Activated T-helper 9 cell treated with anti-CD3 and anti-CD28 coated beads, Interleukin-2, amount 50 U/mL, for 16 hours (primary cell): Measurements from ENCODE around the gene DMRTA1.
A peak's percentile ranks its signal among the peaks of the same experiment; 100 is the strongest.
"Not testable (repeated sequence)": the region's sequence is repeated elsewhere in the genome, so short reads cannot be mapped to it uniquely, and the experiment has no call there.

Source experiments
- DNase-seq: peaks from one replicate; pipeline ENCODE4 v3.0.0-alpha.2; 2020; ENCODE audit warnings: low read depth

The DMRTA1 gene, protein sequence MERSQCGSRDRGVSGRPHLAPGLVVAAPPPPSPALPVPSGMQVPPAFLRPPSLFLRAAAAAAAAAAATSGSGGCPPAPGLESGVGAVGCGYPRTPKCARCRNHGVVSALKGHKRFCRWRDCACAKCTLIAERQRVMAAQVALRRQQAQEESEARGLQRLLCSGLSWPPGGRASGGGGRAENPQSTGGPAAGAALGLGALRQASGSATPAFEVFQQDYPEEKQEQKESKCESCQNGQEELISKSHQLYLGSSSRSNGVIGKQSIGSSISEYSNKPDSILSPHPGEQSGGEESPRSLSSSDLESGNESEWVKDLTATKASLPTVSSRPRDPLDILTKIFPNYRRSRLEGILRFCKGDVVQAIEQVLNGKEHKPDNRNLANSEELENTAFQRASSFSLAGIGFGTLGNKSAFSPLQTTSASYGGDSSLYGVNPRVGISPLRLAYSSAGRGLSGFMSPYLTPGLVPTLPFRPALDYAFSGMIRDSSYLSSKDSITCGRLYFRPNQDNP

DNA sequence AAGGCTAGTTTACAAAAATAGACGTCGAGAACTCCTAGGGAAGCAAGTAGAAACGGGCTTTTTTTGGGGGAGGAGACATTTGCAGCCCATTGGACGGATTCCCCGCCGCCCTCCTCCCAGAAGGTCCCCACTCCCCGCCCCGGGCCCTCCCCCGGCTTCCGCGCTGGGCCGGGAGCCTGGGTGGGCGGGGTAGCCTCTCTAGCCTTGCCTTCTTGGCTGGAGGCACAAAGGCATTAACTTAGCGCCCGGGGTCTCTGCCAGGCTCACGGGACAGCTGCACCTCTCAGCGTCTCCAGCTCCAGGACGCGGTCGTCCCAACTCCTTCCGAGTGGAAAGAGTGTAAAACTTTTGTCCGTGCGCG is at the start of gene DMRTA1:
TSS of gene DMRTA1 (plus strand) at position 236 of the 361 bp plus-strand sequence. CDS start 242 bp downstream, outside the sequence.
- no peak for DNase-seq

DNA sequence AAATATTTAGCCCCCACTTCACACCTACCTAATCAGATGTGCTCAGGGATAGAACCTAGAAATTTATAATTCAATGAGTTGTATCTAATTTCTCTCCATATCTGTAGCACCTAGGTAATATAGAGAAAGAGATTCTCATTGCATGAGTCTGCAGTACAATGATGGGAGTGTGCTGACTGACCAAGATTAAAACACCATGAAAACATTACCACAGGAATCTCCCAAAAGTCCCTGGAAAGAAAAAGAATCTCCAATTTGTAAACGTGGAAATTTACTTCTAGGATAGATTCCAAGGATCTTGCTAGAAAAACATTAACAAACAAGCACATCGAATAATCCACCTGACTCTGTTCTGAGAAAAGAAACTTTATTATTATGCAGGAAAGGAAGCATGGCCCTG is 45.0 kb upstream of the DMRTA1 start:
- DNase-seq: no peak

DNA sequence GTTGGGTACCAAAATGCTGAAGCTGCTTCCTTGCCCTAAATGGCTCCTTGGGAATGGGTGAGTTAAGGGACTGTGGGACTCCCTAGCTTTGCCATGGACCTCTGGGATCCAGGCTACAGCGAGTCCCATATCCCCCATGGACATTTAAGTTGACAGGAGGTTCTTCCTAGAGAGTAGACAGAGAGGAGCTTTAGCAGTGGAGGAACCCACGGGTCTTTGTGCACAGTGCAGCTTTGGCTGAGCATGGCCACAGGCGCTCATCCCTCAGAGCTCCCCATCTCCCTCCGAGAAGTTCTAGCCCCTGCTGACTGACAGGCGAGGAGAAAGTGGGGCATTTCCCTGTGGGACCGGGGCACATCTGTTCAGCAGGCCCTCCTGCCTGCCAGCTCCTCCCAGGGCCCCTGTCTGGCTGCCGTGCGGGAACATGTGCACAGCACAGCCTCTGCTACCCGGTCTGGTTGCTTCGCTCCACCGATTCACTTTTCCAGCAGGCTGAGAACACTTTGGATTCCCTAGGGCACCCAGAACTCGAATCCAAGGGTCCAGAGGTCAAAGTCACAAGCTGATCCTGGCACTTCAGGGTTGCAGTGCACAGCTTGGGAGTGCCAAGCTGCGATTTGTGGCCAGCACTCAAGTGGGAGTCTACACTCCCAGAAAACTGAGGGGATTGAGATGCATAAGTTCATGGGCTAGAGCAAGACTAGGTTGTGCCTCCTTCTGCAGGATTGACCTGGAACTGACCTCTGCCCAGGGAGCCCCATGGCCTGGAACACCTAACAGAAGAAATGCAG is 40.6 kb upstream of the DMRTA1 start:
- no peak for DNase-seq

DNA sequence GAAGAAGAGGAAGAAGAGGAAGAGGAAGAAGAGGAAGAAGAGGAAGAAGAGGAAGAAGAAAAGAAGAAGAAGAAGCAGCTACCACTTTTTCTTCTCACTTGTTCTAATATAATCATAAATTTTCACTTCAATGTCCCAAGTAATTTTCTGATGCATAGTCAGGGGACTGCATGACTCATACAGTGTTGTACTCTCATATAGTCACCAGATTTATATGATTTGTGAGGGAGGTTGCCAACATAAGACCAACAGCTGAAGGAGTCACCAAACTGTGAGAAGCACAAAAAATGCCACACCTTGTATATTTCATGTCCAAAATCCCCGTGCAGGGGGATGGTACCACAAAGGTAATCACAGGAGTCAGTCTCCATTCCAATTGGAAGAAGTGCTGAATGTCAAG is 32.7 kb upstream of the DMRTA1 start:
- DNase-seq: no peak

DNA sequence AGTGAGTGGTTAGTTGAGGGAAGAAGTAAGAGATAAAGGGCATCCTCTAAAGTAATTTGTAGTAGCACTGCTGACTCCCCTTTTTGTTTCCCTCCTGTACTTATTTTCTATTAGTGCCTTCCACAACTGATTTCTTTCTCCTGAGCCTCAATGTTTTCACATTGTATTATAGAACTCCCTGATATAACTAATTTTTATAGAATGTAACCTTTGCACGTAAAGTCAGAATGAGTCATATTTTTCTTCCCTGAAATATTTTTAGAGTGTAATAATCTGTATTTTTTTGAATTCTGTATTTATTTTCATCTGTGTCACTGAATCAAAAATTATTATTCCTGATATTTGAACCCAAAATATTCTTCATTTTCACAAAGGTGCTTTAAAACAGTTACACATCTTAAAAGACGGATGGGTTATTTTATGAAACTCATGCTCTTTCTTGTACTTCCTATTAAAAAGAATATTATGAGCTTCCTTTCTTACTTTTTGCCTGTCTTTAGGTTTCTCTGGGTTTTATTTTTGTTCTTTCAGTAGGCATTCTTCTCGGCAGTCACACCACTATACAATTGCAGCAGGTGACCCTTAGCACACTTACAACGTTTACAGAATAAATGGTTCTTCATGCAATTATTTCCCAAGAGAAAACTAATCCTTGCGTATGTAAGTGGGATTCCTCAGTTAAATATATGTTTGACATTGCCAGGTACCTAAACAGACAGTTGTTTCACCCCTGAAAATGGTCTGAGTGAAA is 30.5 kb upstream of the DMRTA1 start:
- DNase-seq: no peak

DNA sequence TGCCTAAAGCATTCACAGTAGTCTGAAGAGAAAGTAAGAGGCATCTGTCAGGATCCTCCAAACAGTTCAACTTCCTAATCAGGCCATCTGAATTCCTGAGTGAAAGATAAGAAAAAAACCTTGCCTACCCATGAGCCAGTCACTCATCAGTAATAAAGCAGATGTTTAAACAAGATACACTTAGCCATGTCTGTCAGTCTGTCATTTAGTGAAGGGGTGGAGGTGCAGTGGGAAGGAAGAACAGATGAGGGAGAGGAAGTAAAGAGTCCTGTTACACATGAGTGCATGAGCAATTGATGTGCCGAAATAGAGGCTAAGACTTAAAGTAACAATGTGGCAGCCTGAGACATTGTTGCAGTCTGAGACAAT is 29.9 kb upstream of the DMRTA1 start:
- DNase-seq: no peak

DNA sequence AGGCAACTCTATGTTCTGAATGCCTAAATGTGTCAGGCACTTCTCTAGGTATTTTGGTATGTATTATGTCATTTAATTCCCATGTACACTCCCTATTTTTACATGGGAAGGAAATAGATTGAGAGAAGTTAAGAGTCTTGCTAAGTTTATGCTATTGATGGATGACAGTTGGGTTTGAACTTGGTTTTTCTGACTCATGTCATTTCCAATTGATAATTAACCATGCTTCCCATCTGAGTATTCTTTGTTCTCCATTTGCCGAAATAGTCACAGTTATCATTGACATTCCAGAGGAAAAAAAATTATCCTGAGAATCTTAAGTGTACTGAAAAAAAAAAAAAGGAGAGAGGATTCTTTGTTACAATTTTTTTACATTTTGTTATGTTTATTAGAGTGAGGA is 23.1 kb upstream of the DMRTA1 start:
- no peak for DNase-seq

DNA sequence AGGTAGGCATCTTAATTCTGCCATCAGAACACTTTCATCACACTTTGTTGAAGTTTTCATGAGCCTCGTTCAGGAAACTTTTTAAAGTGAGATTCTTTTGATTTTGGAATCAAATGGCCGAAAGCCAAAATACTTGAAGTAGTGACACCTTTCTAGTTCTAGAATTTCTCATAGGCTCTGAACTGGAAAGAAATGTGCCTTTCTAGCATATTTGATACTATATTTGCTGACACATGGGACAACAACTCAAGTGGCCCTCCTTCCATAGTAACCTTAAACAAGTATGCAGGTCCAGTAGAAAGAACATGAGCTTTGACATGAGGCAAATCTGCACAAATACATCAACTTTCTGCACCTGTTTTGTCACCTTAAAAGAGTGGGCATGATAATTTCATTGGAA is 22.0 kb upstream of the DMRTA1 start:
- no peak for DNase-seq

DNA sequence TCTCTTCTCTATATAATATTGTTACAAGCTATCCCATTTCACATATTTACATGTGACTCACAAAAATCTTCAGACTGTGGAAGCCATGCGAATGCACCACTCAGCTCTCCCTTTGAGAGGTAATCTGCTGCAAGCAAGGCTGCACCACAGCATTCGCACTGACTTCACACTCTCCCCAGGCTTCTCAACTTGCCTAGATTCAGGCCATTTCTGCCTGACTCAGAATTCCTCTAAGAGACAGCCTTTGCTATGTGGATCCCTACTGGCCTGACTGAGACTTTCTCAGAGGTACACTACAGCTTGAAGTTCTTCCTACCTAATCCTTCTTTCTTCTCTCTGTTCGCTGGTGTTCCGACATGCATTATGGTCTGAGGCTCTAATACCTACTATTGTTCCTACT is 21.1 kb upstream of the DMRTA1 start:
- DNase-seq: no peak

DNA sequence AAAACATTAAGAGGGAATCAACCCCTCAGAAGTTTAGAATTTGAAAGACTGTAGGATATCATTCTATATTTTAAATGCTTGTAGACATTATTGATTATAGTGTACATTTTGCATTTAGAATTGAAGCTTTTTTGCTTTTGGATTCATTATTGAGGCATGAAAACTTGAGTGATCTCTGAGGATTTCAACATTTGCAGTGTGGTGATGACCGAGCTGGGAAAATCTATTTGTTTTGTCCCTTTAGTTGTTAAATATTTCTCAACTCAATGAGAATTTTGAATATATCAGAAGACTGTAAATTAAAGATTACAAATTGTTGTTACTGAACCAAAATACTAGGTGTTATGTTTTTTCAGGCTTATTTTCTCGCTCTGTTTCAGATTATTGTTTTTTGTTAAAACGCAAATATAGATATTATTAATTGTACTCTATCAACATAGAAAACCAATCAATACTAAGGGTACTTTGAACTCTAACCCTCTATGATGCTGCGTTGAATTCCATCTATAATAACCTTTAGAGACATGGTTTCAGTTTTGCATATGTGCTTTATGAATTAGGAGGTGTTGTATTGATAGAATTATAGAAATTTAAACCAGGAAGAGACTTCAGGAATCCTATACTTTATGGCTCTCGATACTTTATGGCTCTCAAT is 19.3 kb upstream of the DMRTA1 start:
- no peak for DNase-seq

DNA sequence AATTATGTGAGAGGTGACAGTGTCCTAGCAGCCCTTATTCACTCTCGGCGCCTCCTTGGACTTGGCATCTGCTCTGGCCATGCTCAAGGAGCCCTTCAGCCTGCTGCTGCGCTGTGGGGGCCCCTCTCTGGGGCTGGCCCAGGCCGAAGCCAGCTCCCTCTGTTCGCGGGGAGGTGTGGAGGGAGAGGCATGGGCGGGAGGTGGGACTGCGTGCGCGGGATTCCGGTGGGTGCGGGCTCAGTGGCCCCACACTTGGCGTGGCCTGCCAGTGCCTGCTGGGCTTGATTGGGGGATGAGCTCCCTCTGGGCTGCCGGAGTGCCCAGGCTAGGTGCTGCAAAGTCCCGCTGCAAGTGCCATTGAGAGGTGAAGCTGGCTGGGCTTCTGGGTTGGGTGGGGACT is 12.9 kb upstream of the DMRTA1 start:
- no peak for DNase-seq

DNA sequence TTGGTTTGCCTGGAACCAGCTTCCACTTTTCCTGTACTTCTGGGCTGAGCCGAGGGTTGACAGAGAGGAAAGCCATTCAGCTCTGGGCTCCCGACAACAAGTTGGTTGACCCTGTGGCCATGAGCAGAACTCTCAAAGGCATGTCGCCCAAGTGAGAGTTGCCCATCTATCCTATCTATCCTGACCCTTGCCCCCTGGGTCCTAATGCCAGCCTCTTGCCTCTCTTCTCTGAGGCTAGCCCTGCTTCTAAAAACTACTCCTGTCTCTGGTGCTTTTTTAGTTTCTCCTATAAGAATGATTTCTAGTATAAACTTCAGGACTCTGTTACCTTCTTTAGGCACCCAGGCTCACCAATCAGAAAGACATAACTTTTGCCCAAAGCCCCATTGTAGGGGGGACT is 11.4 kb upstream of the DMRTA1 start:
- not testable (repeated sequence) for DNase-seq

DNA sequence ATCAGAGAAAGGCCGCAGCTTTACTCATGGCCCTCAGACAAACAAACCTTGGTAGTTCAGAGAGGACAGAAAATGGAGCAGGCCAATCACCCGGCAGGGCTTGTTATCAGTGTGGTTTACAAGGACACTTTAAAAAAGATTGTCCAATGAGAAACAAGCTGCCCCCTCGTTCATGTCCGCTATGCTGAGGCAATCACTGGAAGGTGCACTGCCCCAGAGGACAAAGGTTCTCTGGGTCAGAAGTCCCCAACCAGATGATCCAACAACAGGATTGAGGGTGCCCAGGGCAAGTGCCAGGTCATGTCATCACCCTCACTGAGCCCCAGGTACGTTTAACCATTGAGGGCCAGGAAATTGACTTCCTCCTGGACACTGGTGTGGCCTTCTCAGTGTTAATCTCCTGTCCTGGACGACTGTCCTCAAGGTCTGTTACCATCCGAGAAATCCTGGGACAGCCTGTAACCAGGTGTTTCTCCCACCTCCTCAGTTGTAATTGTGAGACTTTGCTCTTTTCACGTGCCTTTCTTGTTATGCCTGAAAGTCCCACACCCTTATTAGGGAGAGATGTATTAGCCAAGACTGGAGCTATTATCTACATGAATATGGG is 9.1 kb upstream of the DMRTA1 start:
- DNase-seq: not testable (repeated sequence)

DNA sequence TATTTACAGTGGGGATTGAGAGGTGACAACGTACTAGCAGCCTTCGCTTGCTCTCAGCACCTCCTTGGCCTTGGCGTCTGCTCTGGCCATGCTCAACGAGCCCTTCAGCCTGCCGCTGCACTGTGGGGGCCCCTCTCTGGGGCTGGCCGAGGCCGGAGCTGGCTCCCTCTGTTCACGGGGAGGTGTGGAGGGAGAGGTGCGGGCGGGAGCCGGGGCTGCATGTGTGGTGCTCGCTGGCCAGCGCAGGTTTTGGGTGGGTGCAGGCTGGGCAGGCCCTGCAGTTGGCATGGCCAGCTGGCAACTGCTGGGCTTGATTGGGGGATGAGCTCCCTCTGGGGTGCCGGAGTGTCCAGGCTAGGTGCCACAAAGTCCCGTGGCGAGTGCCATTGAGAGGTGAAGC is 5.8 kb upstream of the DMRTA1 start:
- DNase-seq: no peak

DNA sequence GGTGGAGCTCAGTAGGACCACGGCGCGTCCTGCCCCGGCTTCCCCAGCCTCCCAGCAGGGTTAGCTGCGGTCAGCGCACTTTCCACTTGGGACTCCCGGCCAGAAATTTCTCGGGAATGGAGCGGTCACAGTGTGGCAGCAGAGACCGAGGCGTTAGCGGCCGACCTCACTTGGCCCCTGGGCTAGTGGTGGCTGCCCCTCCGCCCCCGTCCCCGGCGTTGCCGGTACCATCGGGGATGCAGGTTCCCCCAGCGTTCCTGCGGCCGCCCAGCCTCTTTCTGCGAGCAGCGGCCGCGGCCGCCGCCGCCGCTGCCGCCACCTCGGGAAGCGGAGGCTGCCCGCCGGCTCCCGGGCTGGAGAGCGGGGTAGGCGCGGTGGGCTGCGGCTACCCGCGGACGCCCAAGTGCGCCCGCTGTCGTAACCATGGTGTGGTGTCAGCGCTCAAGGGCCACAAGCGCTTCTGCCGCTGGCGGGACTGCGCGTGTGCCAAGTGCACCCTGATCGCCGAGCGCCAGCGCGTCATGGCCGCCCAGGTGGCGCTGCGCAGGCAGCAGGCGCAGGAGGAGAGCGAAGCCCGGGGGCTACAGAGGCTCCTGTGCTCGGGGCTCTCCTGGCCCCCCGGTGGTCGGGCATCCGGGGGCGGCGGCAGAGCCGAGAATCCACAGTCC is 460 bp downstream of the DMRTA1 start:
- DNase-seq: peak; percentile 13

DNA sequence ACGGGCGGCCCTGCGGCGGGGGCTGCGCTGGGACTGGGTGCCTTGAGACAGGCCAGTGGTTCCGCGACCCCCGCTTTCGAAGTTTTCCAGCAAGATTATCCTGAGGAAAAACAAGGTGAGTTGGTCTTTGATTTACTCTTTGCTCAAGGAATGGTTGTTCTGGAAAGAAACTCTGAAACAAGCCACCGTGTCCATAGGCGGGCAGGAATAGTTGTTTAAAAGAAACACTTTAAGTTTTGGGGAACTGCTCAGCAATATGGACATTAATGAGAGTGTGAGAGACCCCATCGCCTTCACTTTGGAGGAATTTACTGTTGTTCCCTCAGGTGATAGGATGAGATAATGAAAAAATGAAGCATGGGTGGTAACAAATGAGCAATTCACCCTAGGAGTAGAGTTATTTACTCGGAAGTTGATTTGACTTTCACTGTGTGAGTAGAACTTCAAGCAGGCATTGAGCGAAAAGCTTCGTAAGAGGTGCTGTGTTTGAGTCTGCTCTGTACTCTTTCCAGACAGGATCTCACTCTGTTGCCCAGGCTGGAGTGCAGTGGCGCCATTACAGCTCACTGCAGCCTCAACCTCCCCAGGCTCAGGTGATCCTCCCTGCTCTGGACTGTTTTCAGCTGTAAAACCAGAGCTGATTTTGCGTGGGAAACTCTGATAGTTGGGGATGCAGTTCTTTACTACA is 1.1 kb downstream of the DMRTA1 start:
- DNase-seq: no peak

DNA sequence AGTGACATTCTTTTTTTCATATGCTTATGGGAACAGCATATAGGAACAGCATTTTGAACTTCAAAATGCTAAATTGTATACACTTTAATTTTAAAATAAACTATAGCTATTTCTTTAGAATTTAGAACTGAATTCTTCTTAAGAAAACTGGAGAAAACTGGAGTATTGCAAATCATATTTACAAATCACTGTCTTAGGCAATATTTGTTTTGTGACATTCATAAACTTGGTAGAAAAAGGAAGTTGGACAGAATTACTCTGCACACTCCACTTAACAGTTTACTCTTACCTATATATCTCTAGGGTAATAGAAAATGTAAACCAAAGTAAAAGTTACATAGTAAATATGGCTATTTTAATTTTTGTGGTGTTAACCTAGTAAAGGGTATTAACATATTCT is 3.1 kb downstream of the DMRTA1 start:
- no peak for DNase-seq

DNA sequence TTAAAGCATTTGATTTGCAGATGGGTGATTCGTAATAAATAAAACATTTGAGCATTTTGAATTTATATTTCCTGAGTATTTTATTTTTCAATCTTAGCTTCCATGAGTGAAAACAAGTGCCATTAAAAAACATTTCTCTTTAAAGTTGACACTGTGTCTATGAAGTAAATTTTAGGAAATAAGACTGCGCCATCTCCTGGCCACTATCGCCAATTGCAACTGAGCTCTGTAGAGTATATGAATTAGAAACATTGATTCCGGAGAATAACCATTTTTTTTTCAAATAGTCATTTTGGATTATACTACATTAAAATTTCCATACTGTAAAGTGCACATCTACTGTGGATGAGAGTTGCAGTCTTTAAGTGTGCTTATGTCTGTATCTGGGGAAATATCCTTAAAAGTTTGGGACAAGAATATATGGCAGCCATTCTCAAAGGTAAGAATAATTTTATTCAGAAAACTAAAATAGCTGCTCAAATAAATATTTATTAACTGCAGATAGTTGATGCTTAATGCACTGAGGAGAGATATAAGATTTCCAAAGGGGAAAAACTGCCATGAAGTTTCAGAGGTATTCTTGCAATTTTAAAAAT is 5.9 kb downstream of the DMRTA1 start:
- DNase-seq: peak; percentile 8

DNA sequence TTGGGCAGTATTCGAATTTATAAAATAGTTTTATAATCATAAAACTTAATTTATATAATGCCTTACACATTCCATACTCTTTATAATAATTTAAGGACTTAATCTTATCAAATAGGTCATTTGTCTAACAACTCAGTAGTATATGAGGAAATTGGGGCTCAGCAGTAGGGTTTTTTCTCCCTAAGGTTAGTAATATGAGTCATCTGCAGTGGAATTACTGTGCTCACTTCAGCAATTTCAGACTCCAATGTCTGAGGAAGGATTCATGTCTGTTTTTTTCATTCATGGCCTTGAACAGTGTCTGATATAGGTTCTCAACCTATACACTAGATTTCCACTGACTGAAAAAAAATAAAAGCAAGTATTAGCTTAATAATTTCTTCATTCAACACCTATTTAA is 7.4 kb downstream of the DMRTA1 start:
- DNase-seq: no peak

DNA sequence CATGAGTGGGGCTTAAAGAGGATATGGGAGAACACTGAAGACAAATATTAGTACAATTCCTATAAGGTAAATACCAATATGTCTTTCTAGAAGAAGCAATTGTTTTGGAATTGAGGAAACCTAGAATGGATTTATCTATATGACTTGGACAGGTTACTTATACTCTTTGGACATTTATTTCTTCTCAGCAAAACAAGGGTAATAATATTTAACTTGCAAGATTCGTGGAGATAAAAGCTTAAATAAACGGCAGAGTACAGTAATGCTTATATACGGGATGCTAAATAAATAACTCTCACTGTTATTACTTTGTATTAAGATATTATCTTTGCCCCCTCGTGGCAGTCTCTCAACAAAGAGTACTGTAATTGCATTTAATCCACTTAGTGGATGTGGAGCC is 8.6 kb downstream of the DMRTA1 start:
- DNase-seq: no peak
